HG03135 (cell line): Measurements from ENCODE around the gene ACTL8.
"Not testable (repeated sequence)": the region's sequence is repeated elsewhere in the genome, so short reads cannot be mapped to it uniquely, and the experiment has no call there.

Experiments
- ATAC-seq: cut with Tn5 transposase; IDR thresholded peaks from one replicate; pipeline ENCODE4 v1.9.1; 2021; ENCODE audit warnings: mild to moderate bottlenecking, moderate library complexity; ENCODE audit not compliant: unreplicated experiment

ACTL8 gene

GRCh38 chr1:17734609-17735008 is 20.5 kb upstream of the ACTL8 start:
- no peak for ATAC-seq

GRCh38 chr1:17735348-17735747 is 19.8 kb upstream of the ACTL8 start:
- ATAC-seq, result no peak

- ATAC-seq, result no peak
Observed at GRCh38 chr1:17735793-17736192, 19.3 kb upstream of the ACTL8 start.

GRCh38 chr1:17736625-17737024 is 18.5 kb upstream of the ACTL8 start:
- no peak for ATAC-seq

- ATAC-seq, result no peak
Observed at GRCh38 chr1:17739050-17739449, 16.1 kb upstream of the ACTL8 start.

GRCh38 chr1:17741052-17741451 is 14.1 kb upstream of the ACTL8 start:
- ATAC-seq, result no peak

- no peak for ATAC-seq
Observed at GRCh38 chr1:17742583-17742982, 12.6 kb upstream of the ACTL8 start.

GRCh38 chr1:17743008-17743647 is 12.0 kb upstream of the ACTL8 start:
- ATAC-seq, result no peak

- ATAC-seq, result no peak
Observed at GRCh38 chr1:17743925-17744324, 11.2 kb upstream of the ACTL8 start.

- no peak for ATAC-seq
Observed at GRCh38 chr1:17744666-17745478, 10.3 kb upstream of the ACTL8 start.

- ATAC-seq, result no peak
Observed at GRCh38 chr1:17745479-17745955, 9.6 kb upstream of the ACTL8 start.

GRCh38 chr1:17746281-17746680 is 8.9 kb upstream of the ACTL8 start:
- ATAC-seq, result not testable (repeated sequence)

- ATAC-seq, result no peak
Observed at GRCh38 chr1:17746920-17747319, 8.2 kb upstream of the ACTL8 start.

- no peak for ATAC-seq
Observed at GRCh38 chr1:17750333-17750732, 4.8 kb upstream of the ACTL8 start.

- no peak for ATAC-seq
Observed at GRCh38 chr1:17752356-17752755, 2.8 kb upstream of the ACTL8 start.

GRCh38 chr1:17757426-17757825 is 2.3 kb downstream of the ACTL8 start:
- ATAC-seq, result no peak

- no peak for ATAC-seq
Observed at GRCh38 chr1:17759114-17759513, 4.0 kb downstream of the ACTL8 start.

GRCh38 chr1:17762313-17762712 is 7.2 kb downstream of the ACTL8 start:
- no peak for ATAC-seq

GRCh38 chr1:17763417-17763816 is 8.3 kb downstream of the ACTL8 start:
- no peak for ATAC-seq

- no peak for ATAC-seq
Observed at GRCh38 chr1:17763995-17764394, 8.9 kb downstream of the ACTL8 start.

GRCh38 chr1:17764591-17764990 is 9.5 kb downstream of the ACTL8 start:
- no peak for ATAC-seq
